H7 (cell line): ENCODE measurements around the gene NPHP4. TPM values are rescaled to one million over a fixed set of nuclear protein-coding genes. Genes with fewer than 3 reads are reported as not detected.

ENCODE experiments used
- DNase-seq: peaks from one replicate; pipeline ENCODE4 v3.0.0; 2012
- H3K27me3 ChIP-seq: 2 replicates; pipeline ENCODE4 v1.6.0; 2011; ENCODE audit warnings: mild to moderate bottlenecking, low read length; ENCODE audit not compliant: control insufficient read depth, insufficient read depth
- H3K36me3 ChIP-seq: replicated peaks from 2 replicates; pipeline ENCODE4 v1.5.1; 2011; ENCODE audit warnings: low read length; ENCODE audit not compliant: control insufficient read depth, insufficient read depth
- H3K4me3 ChIP-seq: 2 replicates; pipeline ENCODE4 v1.5.1; 2011; ENCODE audit warnings: low read depth, mild to moderate bottlenecking, control low read depth, low read length, moderate library complexity; ENCODE audit not compliant: insufficient read depth
- total RNA-seq: library from RNA; depleted of rRNA; stranded (reverse); fragments of >200 nt; shearing (Covaris generic); gene quantifications from 2 replicates; pipeline ENCODE4 v1.2.3, GENCODE V29; 2014

Gene NPHP4
- total RNA-seq, 1 experiment from 2014 or later: 22.1 TPM

DNA sequence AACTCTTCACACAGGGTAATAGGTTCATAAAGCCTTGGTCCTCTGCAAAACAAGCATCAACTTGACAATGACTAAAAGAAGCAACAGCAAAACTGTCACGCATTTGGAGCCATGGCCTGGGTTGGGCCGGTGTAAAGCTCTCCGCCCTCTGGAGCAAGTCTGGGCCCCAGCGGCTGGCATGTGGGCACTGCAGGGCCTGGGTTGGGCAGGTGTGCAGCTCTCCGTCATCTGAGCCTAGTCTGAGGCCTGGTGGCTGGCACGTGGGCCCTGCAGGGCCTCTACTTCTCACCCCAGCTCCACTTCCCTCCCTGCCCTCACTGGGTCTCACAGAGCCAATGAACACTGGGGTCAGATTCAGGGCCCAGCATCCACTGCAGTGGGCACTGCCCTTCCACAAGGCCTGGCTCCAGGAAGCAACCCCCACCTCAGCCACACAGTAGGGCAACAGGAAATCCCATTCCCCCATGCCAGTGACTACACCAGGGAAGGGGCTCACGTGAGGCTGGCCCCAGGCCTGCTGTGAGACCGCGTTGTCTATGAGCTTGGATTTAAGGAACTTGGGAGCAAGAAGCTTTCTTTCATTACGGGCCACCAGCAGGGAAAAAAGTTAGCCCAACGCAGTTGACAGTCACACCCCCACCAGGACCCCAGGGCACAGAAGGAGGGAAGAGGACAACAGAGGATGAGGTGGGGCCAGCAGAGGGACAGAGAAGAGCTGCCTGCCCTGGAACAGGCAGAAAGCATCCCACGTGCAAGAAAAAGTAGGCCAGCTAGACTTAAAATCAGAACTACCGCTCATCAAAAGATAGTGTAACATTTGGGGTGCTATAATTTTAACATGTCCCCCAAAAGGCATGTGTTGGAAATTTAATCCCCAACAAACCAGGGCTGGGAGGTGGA is 52.7 kb downstream of the NPHP4 start:
- Histone ChIP-seq H3K36me3 (no peaks in the 10 kb centered on the region), H3K4me3 (no peak overlapping the region), H3K27me3 (no peaks in the 10 kb centered on the region)
- DNase-seq: no peak

DNA sequence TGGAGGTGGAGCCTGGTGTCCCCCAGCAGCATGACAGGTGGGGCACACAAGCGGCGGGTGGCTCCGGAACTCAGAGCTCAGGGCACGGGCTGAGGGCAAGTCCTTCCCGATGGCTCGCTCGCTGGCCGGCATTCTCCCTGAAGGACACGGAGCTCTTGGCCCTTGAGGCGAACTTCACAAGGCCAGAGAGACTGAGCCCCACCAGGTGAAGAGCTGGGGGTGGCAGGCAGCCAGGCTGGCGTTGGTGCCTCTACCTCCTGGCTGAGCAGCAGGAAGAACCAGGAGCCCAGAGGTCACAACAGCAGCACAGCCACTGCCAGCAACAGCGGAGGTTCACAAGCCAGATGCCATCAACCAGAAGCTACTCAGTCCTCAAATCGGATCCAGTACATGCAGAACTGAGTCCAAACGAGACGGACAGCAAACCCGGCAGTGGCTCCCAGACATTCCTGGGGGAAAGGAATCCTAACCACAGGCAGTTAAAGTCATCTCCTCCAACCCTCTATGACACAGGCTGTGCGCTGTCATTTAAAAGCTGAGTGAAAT is 54.1 kb downstream of the NPHP4 start:
- DNase-seq: no peak

DNA sequence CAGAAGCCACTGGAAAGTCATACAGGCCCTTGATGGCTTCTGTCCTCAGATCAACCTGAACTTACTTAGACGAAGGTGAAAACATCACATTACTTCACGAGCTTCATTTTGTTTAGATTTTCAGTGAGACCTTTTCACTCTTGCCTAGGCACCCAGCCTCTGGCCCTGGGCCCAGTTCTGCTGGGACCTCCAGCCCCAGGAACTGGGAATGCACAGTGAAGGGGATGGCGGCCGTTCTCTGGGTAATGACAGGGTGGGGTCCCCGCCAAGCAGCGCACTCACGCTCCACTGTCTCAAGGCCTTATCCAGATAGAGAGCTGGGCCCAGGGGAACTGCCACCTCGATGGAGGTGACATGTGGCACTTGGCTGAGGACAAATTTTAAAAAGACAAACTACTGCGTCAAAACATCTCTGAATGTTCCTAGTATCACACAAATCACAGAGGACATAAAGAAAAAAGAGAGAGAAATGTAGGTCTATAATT is 54.8 kb downstream of the NPHP4 start:
- Histone ChIP-seq H3K4me3 (no peak overlapping the region), H3K36me3 (no peaks in the 10 kb centered on the region; the same call in 1 of the 2 replicates), H3K27me3 (no peaks in the 10 kb centered on the region)
- DNase-seq: no peak

More for the DNA sequence above, 54.1 kb downstream of the NPHP4 start:
- no peaks in the 10 kb centered on the region; the same call in 1 of the 2 replicates for H3K36me3 ChIP-seq
- H3K27me3 ChIP-seq: no peaks in the 10 kb centered on the region
- no peak overlapping the region for H3K4me3 ChIP-seq

GRCh38 chr1:5936621-5937372 is 55.4 kb downstream of the NPHP4 start:
- DNase-seq: no peak
- no peaks in the 10 kb centered on the region for H3K27me3 ChIP-seq
- no peak overlapping the region for H3K4me3 ChIP-seq
- no peaks in the 10 kb centered on the region; the same call in 1 of the 2 replicates for H3K36me3 ChIP-seq

GRCh38 chr1:5936126-5936525 is 56.1 kb downstream of the NPHP4 start:
- H3K36me3 ChIP-seq: no peaks in the 10 kb centered on the region; the same call in 1 of the 2 replicates
- DNase-seq: no peak
- H3K4me3 ChIP-seq: no peak overlapping the region
- H3K27me3 ChIP-seq: no peaks in the 10 kb centered on the region

DNA sequence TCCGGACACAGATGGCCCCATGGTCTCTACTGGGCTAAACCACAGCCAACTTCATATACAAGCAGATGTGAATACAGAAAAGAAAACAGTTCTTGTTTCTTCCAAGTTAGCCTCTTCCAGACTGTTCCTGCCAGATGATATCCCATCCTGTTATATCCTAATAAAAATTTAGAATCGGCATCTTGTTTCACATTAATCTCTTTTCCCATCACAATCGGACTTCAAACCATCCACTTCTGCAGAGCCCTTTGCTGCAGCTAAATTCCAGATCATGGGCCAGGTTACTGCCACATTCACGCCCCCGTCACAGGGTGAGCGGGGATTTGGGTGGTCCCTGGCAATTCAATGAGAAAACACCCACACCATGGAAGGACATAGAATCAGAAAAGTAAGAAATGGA is 57.2 kb downstream of the NPHP4 start:
- H3K27me3 ChIP-seq: no peaks in the 10 kb centered on the region
- DNase-seq: no peak
- H3K36me3 ChIP-seq: no peaks in the 10 kb centered on the region; the same call in 1 of the 2 replicates
- H3K4me3 ChIP-seq: no peak overlapping the region

DNA sequence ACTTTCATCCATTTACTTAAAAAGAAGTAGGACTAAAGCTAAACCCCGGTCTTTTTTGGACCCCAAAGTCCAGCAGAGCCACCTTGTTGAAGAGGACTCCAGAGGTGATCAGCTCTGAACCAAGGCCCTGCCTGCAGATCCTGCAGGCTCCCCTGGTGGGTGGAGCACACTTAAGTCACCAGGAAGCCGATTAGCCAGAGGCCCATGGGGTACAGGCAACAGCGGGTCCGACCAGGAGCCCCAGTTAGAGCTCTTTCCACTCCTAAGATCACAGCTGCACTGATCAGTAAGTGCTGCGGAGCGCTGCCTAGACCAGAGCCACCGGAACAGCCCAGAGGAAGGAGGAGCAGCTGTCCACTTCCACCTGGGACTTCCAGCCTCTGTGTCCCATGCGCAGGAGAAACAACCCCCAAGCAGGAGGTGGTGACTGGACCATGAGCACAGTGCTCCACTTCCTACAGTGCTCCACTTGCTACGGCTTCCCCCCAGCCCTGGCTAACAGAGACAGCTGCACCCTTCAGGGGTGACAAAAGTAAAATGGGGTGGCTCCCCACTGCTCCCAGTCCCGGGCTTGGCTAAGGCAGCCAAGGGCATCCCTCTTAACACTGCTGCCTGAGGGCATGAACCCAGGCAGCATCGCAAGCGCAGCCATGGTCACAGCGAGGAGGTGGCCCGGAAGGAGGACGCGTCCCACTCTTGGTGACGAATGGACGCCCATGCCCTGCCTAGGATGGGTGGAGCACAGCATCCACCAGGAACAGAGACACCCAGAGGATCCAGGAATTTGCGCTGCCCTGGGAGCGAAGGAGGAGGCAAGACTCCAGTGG is 58.0 kb downstream of the NPHP4 start:
- Histone ChIP-seq H3K27me3 (no peaks in the 10 kb centered on the region), H3K4me3 (no peak overlapping the region), H3K36me3 (no peaks in the 10 kb centered on the region; the same call in 1 of the 2 replicates)
- DNase-seq: peak; percentile 22

DNA sequence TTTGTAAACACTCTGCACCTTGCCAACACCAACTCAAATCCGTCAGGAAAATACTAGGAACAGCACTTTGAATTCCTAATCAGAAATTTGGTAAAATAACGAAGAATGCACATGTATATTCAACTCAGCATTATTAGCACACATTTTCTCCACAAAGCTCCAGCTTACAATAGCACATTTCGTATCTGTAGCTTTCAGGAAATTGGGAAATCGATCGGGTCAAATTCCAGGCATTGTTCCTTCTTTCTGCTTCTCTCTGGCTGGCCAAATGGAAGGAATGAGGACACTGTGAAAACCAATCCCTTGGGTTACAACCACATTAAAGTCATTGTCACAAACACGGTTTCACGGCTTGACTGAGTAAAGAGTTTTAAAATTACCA is 58.6 kb downstream of the NPHP4 start:
- H3K36me3 ChIP-seq: no peaks in the 10 kb centered on the region; the same call in 1 of the 2 replicates
- DNase-seq: no peak
- no peaks in the 10 kb centered on the region for H3K27me3 ChIP-seq
- no peak overlapping the region for H3K4me3 ChIP-seq

DNA sequence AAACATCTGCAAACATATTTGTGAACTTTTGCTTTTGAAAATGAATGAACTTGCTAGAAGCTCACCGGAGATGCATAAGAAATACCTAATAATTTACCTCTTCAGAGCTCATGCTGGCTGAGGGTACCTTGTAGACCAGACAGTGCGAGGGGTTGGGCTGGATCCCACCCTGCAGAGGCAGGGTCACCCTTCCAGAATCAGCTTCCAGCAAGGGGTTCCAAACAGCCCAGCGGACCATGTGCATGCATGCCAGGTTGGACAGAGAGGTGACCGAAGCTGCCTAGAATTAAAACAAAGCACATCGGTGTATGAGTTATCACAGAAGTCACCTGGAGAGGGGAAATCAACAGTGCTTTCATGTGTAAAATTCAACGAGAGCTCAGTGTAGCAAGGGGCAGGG is 59.2 kb downstream of the NPHP4 start:
- no peak overlapping the region for H3K4me3 ChIP-seq
- H3K36me3 ChIP-seq: no peaks in the 10 kb centered on the region; the same call in 1 of the 2 replicates
- H3K27me3 ChIP-seq: no peaks in the 10 kb centered on the region
- DNase-seq: no peak

GRCh38 chr1:5928714-5929400 is 63.4 kb downstream of the NPHP4 start:
- Histone ChIP-seq H3K36me3 (no peaks in the 10 kb centered on the region; the same call in 1 of the 2 replicates), H3K4me3 (no peak overlapping the region), H3K27me3 (no peaks in the 10 kb centered on the region)
- DNase-seq: no peak

- Histone ChIP-seq H3K4me3 (no peak overlapping the region), H3K36me3 (no peaks in the 10 kb centered on the region), H3K27me3 (no peaks in the 10 kb centered on the region)
- DNase-seq: no peak
Observed at GRCh38 chr1:5927506-5928370, 64.5 kb downstream of the NPHP4 start.

DNA sequence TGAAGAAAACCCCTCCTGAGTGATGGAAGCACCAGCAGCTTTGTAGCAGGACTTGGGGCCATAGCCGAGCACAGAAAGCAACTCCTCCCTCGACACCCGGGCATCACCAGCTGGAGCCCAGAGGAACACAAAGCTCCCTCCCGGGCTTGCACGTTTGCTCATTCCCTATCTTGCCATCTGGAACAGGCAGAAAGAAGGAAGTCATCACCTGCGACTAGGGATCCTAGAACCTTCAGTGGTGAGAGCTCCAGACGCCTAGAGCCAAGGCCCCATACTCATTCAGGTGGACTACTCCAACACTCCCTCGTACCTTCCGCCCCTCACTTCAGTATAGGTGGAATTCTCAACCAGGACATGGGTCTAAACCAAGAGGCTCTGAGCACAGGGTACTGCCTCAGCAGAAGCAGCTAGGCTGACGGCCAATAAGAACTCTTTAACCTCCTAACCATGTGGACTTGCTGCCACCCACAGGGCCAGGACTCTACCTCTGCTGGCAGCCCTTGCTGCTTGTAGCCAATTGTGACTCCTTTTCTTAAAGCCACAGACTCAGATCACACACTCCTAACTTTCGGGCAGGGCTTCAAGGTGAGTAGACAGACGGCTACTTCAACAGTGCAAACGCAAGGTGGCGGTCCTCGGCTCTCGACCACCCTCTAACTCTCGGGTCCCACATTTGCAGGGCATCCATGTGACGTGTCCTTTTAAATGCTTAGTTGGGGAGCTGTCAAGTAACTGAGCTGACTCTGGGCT is 65.4 kb downstream of the NPHP4 start:
- Histone ChIP-seq H3K4me3 (no peak overlapping the region), H3K27me3 (no peaks in the 10 kb centered on the region), H3K36me3 (no peaks in the 10 kb centered on the region)
- peak; percentile 57 for DNase-seq
